Natural killer cell (primary cell): ENCODE data around the gene FAM151A. TPM values are rescaled to one million over a fixed set of nuclear protein-coding genes. Genes with fewer than 3 reads are reported as not detected.

ENCODE experiments used
- ATAC-seq, 3 donors: fragments of 150-1000 bp in 2 of 3; fragments of 200-7000 bp in 1 of 3; cut with Tn5 transposase; 1 replicate in 1 of 3; 2 replicates in 2 of 3; pipeline ENCODE4 v1.10.0; 2021; ENCODE audit warnings: mild to moderate bottlenecking in 2 of 3, moderate library complexity in 2 of 3
- DNase-seq, 2 donors: peaks; one replicate each; pipeline versions ENCODE4 v3.0.0 to v3.0.0-alpha.2; 2013 to 2021; ENCODE audit warnings: mixed read lengths in 1 of 2
- H3K27ac ChIP-seq: one replicate; pipeline ENCODE4 v1.5.1; 2013; ENCODE audit warnings: mild to moderate bottlenecking, low read length
- H3K27me3 ChIP-seq: one replicate; pipeline ENCODE4 v1.6.1; 2013; ENCODE audit warnings: low read length; ENCODE audit not compliant: control insufficient read depth, insufficient read depth
- H3K36me3 ChIP-seq: one replicate; pipeline ENCODE4 v1.6.1; 2013; ENCODE audit warnings: low read length; ENCODE audit not compliant: control insufficient read depth, insufficient read depth
- H3K4me1 ChIP-seq: one replicate; pipeline ENCODE4 v1.6.1; 2013; ENCODE audit warnings: low read length; ENCODE audit not compliant: control insufficient read depth, insufficient read depth
- H3K4me3 ChIP-seq: one replicate; pipeline ENCODE4 v1.5.1; 2013; ENCODE audit warnings: low read length
- H3K9me3 ChIP-seq: one replicate; pipeline ENCODE4 v1.6.1; 2013; ENCODE audit warnings: low read length; ENCODE audit not compliant: control insufficient read depth, insufficient read depth
- H3K27ac Mint-ChIP-seq, 2 donors: one replicate each; pipeline ENCODE4 v1.8.0; 2022; ENCODE audit warnings: mild to moderate bottlenecking in 2 of 2, mixed read lengths in 2 of 2, moderate library complexity in 1 of 2
- H3K27me3 Mint-ChIP-seq, 2 donors: one replicate each; pipeline ENCODE4 v1.8.0; 2022; ENCODE audit warnings: low read depth in 2 of 2, mixed read lengths in 2 of 2
- H3K36me3 Mint-ChIP-seq: one replicate; pipeline ENCODE4 v1.8.0; 2022; ENCODE audit warnings: mixed read lengths
- H3K4me1 Mint-ChIP-seq, 2 donors: one replicate each; pipeline ENCODE4 v1.8.0; 2022; ENCODE audit warnings: mixed read lengths in 2 of 2
- H3K4me3 Mint-ChIP-seq: one replicate; pipeline ENCODE4 v1.8.0; 2022; ENCODE audit warnings: mild to moderate bottlenecking, moderate library complexity, mixed read lengths
- H3K9me3 Mint-ChIP-seq, 2 donors: one replicate each; pipeline ENCODE4 v1.8.0; 2022; ENCODE audit warnings: mixed read lengths in 2 of 2
- WGBS: methylation state at CpG from one replicate; pipeline ENCODE4 v1.1.7; 2013; ENCODE audit warnings: missing lambda C conversion rate; ENCODE audit not compliant: insufficient coverage; 5-methylcytosine and 5-hydroxymethylcytosine counted together
- intact Hi-C: fragments of 100-400 bp; cut with micrococcal nuclease; formaldehyde crosslinking; loops from one replicate; pipeline ENCODE4 v1.14.2; 2022
- total RNA-seq, 4 donors: library from RNA; stranded (reverse); fragments of 120-200 nt in 1 of 4; gene quantifications; one replicate each; pipeline versions ENCODE4 v1.2.3 to v1.2.4, GENCODE V29; 2013 to 2022
- TF ChIP-seq, protein P1 (sequence below): fragments of 200-600 bp; IDR thresholded peaks from one replicate; pipeline ENCODE4 v1.8.0; 2022; ENCODE audit warnings: antibody characterized with exemption

FAM151A gene
- total RNA-seq, 3 donors from 2014 or later (not counting 1 experiment from before 2014, with no cell fraction given), result not detected

DNA sequence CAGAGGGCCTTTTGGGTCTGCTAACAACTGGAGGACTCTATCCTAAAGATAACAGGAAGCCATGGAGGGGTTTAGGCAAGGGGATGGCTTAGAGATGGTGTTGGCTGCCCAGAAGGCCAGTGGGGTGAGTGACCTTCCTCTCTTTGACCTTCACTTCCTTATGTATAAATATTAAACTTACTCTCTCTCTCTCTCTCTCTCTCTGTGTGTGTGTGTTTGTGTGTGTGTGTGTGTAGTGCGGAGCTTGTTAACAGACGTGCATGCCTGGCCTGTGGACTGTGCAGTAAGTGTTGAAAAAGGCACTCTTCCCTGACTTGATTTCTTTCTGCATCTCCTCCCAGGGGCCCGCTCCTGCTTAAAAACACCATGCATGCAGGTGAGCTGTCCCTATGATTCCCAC is 28.3 kb upstream of the FAM151A start:
- no peak for ATAC-seq

DNA sequence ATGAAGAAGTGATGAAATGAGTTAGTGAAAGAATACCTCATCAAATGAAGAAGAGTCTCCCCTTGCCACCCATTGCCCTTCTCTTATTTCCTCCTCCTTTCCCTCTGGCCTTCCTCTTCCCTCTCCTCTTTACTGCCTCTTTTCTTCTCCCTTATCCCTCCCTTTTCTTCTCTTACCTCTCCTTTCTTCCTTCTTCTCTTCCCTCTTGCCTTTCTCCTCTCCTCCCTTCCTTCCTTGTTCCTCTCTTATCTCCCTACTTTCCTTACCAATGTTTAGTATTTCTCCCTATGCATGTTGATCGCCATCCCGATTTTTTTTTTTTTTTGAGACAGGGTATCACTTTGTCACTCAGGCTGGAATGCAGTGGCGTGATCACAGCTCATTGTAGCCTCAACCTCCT is 27.1 kb upstream of the FAM151A start:
- no peaks in the 10 kb centered on the region for H3K36me3 Mint-ChIP-seq
- no peaks in the 10 kb centered on the region for H3K9me3 Mint-ChIP-seq
- intact Hi-C loops, result no loop called here
- Histone ChIP-seq H3K4me1 (no peaks in the 10 kb centered on the region), H3K36me3 (no peaks in the 10 kb centered on the region), H3K4me3 (no peak overlapping the region), H3K27me3 (no peaks in the 10 kb centered on the region), H3K9me3 (no peaks in the 10 kb centered on the region), H3K27ac (no peak overlapping the region)
- no peak overlapping the region for H3K27ac Mint-ChIP-seq
- WGBS, result 92% methylated on average over 3 of the region's 3 CpGs
- DNase-seq (no peak), ATAC-seq (no peak)
- TF ChIP-seq, protein P1, sequence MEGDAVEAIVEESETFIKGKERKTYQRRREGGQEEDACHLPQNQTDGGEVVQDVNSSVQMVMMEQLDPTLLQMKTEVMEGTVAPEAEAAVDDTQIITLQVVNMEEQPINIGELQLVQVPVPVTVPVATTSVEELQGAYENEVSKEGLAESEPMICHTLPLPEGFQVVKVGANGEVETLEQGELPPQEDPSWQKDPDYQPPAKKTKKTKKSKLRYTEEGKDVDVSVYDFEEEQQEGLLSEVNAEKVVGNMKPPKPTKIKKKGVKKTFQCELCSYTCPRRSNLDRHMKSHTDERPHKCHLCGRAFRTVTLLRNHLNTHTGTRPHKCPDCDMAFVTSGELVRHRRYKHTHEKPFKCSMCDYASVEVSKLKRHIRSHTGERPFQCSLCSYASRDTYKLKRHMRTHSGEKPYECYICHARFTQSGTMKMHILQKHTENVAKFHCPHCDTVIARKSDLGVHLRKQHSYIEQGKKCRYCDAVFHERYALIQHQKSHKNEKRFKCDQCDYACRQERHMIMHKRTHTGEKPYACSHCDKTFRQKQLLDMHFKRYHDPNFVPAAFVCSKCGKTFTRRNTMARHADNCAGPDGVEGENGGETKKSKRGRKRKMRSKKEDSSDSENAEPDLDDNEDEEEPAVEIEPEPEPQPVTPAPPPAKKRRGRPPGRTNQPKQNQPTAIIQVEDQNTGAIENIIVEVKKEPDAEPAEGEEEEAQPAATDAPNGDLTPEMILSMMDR, result no peak
- H3K27me3 Mint-ChIP-seq, result peaks cover 5 to 12% of the 10 kb centered on the region in 2 donors
- no peak overlapping the region for H3K4me3 Mint-ChIP-seq
- H3K4me1 Mint-ChIP-seq, result no peaks in the 10 kb centered on the region

More for the DNA sequence above, 28.3 kb upstream of the FAM151A start:
- Mint-ChIP-seq H3K9me3 (no peaks in the 10 kb centered on the region), H3K4me3 (no peak overlapping the region), H3K27ac (no peak overlapping the region), H3K27me3 (peaks cover 5 to 12% of the 10 kb centered on the region in 2 donors), H3K36me3 (no peaks in the 10 kb centered on the region), H3K4me1 (no peaks in the 10 kb centered on the region)
- TF ChIP-seq, protein P1, result no peak
- 88% methylated on average over 1 of the region's 3 CpGs for WGBS
- no peak for DNase-seq
- no peak overlapping the region for H3K27ac ChIP-seq
- H3K4me3 ChIP-seq, result no peak overlapping the region
- no peaks in the 10 kb centered on the region for H3K36me3 ChIP-seq
- no peaks in the 10 kb centered on the region for H3K4me1 ChIP-seq
- no peaks in the 10 kb centered on the region for H3K9me3 ChIP-seq
- no peaks in the 10 kb centered on the region for H3K27me3 ChIP-seq
- intact Hi-C loops, result no loop called here

DNA sequence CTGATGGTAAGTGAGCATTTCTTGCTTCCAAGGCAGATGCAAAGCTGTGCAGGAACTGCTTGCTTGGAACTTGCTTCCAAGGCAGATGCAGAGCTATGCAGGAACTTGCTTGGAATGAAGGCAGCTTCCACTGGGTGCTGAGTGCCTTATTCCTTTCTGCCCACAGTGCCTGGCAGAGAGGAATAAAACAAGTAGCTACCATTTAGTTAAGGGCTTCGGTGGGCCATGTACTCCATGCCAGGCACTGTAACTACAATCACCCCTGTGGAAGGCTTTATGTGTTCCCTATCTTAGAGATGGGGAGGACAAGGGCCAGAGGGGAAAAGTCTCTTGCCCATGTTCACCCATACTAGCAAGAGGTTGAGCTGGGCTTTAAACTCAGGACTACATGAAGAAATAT is 26.6 kb upstream of the FAM151A start:
- WGBS, result 100% methylated on average over 1 of the region's 1 CpG
- no peaks in the 10 kb centered on the region for H3K36me3 ChIP-seq
- no peaks in the 10 kb centered on the region for H3K4me1 Mint-ChIP-seq
- H3K27ac ChIP-seq, result no peak overlapping the region
- DNase-seq, result no peak
- H3K9me3 ChIP-seq, result no peaks in the 10 kb centered on the region
- H3K36me3 Mint-ChIP-seq, result no peaks in the 10 kb centered on the region
- no peak for ATAC-seq
- H3K27ac Mint-ChIP-seq, result no peak overlapping the region
- peaks cover 5 to 12% of the 10 kb centered on the region in 2 donors for H3K27me3 Mint-ChIP-seq
- intact Hi-C loops, result no loop called here
- no peaks in the 10 kb centered on the region for H3K27me3 ChIP-seq
- H3K4me1 ChIP-seq, result no peaks in the 10 kb centered on the region
- TF ChIP-seq, protein P1, result no peak
- no peak overlapping the region for H3K4me3 Mint-ChIP-seq
- H3K9me3 Mint-ChIP-seq, result no peaks in the 10 kb centered on the region
- no peak overlapping the region for H3K4me3 ChIP-seq

DNA sequence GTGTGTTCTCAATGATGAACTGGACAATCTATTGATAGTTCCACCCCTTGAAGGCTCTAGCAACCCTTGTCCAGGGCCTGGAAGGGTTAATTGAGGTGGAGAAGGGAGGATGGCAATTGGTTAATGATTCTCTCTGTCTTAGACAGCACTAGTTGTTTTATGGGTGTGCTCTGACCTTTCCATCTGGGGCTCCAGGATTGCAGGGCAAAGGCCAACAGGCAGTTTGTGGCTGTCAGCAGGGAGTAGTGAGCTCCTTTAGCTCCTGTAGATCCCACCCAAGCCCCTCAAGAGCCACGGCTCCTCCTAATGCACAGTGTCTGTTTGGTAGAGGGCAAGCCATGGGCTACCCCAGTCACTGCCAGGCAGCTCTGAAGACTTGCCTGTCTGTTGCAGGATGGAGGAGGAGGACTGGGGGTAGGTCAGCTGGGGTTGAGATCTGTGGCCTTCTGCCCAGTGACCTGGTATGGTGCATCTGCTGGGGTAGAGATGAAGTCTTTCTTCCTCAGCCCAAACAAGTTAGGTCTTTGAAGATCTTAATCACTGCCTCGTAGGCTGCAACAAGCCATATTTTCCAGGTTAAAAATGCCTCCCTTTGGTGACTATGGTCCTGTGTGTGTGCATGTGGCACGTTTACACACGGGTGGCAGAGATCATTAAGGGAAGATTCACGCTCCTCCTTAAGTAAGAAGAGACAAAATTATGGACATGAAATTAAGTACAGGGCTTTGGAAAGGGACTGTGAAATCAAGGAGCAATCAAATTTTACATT is 26.0 kb upstream of the FAM151A start:
- Mint-ChIP-seq H3K36me3 (no peaks in the 10 kb centered on the region), H3K27ac (no peak overlapping the region), H3K4me1 (no peaks in the 10 kb centered on the region), H3K9me3 (no peaks in the 10 kb centered on the region), H3K4me3 (no peak overlapping the region), H3K27me3 (peaks cover 5 to 12% of the 10 kb centered on the region in 2 donors)
- H3K36me3 ChIP-seq, result no peaks in the 10 kb centered on the region
- DNase-seq (no peak), ATAC-seq (no peak)
- H3K9me3 ChIP-seq, result peaks cover 5% of the 10 kb centered on the region
- no peaks in the 10 kb centered on the region for H3K27me3 ChIP-seq
- TF ChIP-seq, protein P1, result no peak
- H3K27ac ChIP-seq, result no peak overlapping the region
- 85% methylated on average over 5 of the region's 5 CpGs for WGBS
- H3K4me1 ChIP-seq, result no peaks in the 10 kb centered on the region
- no peak overlapping the region for H3K4me3 ChIP-seq
- intact Hi-C loops, result no loop called here
